Endothelial cell of umbilical vein (primary cell): ENCODE data around the gene KIF4A. TPM values are rescaled to one million over a fixed set of nuclear protein-coding genes. Genes with fewer than 3 reads are reported as not detected.

Experiments
- BruUV-seq: library from RNA; stranded (reverse); fragments of 400-500 nt; replicated peaks from 2 replicates; lab custom pipeline; 2021; lab: Mats Ljungman, UMichigan
- CTCF ChIA-PET: fragments of 300-600, 350-600 bp; sonication (Branson Sonifier 250); formaldehyde crosslinking; loops from one replicate; lab custom pipeline; 2021; ENCODE audit warnings: antibody characterized with exemption, inconsistent platforms; lab: Charles Lee
- POLR2A ChIA-PET: fragments of 300-600, 350-600 bp; sonication (Branson Sonifier 250); formaldehyde crosslinking; loops from one replicate; lab custom pipeline; 2021; ENCODE audit warnings: antibody characterized with exemption, inconsistent platforms; lab: Charles Lee
- DNase-seq: peaks from one replicate; pipeline ENCODE4 v3.0.0-alpha.2; 2011; ENCODE audit warnings: low read depth, low spot score
- FAIRE-seq: peaks from 2 replicates; lab custom pipeline; 2011; peaks lifted over from hg19 to GRCh38; lab: Jason Lieb, UNC
- H2AFZ ChIP-seq: 2 replicates; pipeline ENCODE4 v1.6.0; 2012; ENCODE audit warnings: low read depth, low read length, control low read depth, inconsistent platforms
- H3K27ac ChIP-seq: 2 replicates; pipeline ENCODE4 v1.5.1; 2011; ENCODE audit warnings: low read depth, mild to moderate bottlenecking, control low read depth, low read length, moderate library complexity; ENCODE audit not compliant: insufficient read depth
- H3K27me3 ChIP-seq, 2 experiments: 2 replicates each; pipeline versions ENCODE4 v1.6.0 to v1.6.1; 2011; ENCODE audit warnings: low read length in 2 of 2, mixed read lengths in 1 of 2; ENCODE audit not compliant: control insufficient read depth in 2 of 2, insufficient read depth in 2 of 2
- H3K36me3 ChIP-seq, 2 experiments: 2 replicates in 1 of 2; 3 replicates in 1 of 2; pipeline ENCODE4 v1.5.1; 2011; ENCODE audit warnings: low read length in 2 of 2, mild to moderate bottlenecking in 1 of 2, moderate library complexity in 1 of 2; ENCODE audit not compliant: control insufficient read depth in 2 of 2, insufficient read depth in 2 of 2; ENCODE audit errors: extremely low read depth in 1 of 2
- H3K4me1 ChIP-seq: 3 replicates; pipeline ENCODE4 v1.5.1; 2011; ENCODE audit warnings: mild to moderate bottlenecking, low read length; ENCODE audit not compliant: control insufficient read depth, insufficient read depth; ENCODE audit errors: extremely low read depth
- H3K4me2 ChIP-seq: 2 replicates; pipeline ENCODE4 v1.6.1; 2011; ENCODE audit warnings: low read length, control low read depth, mixed read lengths; ENCODE audit not compliant: insufficient read depth
- H3K4me3 ChIP-seq, 3 experiments: fragments of 200-600 bp in 1 of 3; sonication (generic), shearing (Covaris generic) in 1 of 3; replicated peaks in 1 of 3; 2 replicates each; pipeline ENCODE4 v1.5.1; 2011 to 2016; ENCODE audit warnings: control low read depth in 3 of 3, low read length in 3 of 3, mild to moderate bottlenecking in 2 of 3, inconsistent platforms in 1 of 3, low read depth in 1 of 3, moderate library complexity in 1 of 3; ENCODE audit not compliant: insufficient read depth in 1 of 3
- H3K79me2 ChIP-seq: 2 replicates; pipeline ENCODE4 v1.6.0; 2012; ENCODE audit warnings: low read length, inconsistent platforms; ENCODE audit not compliant: control insufficient read depth, insufficient read depth
- H3K9ac ChIP-seq: replicated peaks from 2 replicates; pipeline ENCODE3; 2011; ENCODE audit warnings: low read length, control low read depth; ENCODE audit not compliant: insufficient read depth; ENCODE audit errors: extremely low read depth
- H3K9me1 ChIP-seq: replicated peaks from 3 replicates; pipeline ENCODE4 v1.6.0; 2011; ENCODE audit warnings: mild to moderate bottlenecking, low read length; ENCODE audit not compliant: control insufficient read depth, insufficient read depth; ENCODE audit errors: extremely low read depth
- H3K9me3 ChIP-seq: replicated peaks from 2 replicates; pipeline ENCODE4 v1.5.1; 2012; ENCODE audit warnings: low read length, inconsistent platforms; ENCODE audit not compliant: control insufficient read depth, insufficient read depth
- H4K20me1 ChIP-seq: replicated peaks from 2 replicates; pipeline ENCODE3; 2011; ENCODE audit warnings: mild to moderate bottlenecking, low read length; ENCODE audit not compliant: control insufficient read depth, insufficient read depth; ENCODE audit errors: extremely low read depth
- EZH2 ChIP-seq: IDR thresholded peaks from 2 replicates; pipeline ENCODE4 v1.6.1; 2012; ENCODE audit warnings: borderline replicate concordance, low read depth, mild to moderate bottlenecking, moderate library complexity, low read length, inconsistent platforms; ENCODE audit not compliant: severe bottlenecking
- FOS ChIP-seq: IDR thresholded peaks from 2 replicates; pipeline ENCODE4 v1.6.1; 2011; ENCODE audit warnings: mild to moderate bottlenecking, low read length, moderate library complexity, borderline replicate concordance; ENCODE audit not compliant: insufficient read depth
- GATA2 ChIP-seq: IDR thresholded peaks from 2 replicates; pipeline ENCODE4 v1.7.0; 2011; ENCODE audit warnings: low read depth, mild to moderate bottlenecking, moderate library complexity, mixed read lengths, low read length; ENCODE audit not compliant: insufficient read length, insufficient read depth
- JUN ChIP-seq: IDR thresholded peaks from 2 replicates; pipeline ENCODE4 v1.6.1; 2011; ENCODE audit warnings: borderline replicate concordance, low read depth; ENCODE audit not compliant: insufficient read length, insufficient read depth
- POLR2A ChIP-seq: IDR thresholded peaks from 2 replicates; pipeline ENCODE4 v1.6.1; 2012; ENCODE audit warnings: low read depth, mild to moderate bottlenecking, control low read depth, low read length
- POLR2AphosphoS5 ChIP-seq: IDR thresholded peaks from 2 replicates; pipeline ENCODE4 v1.6.1; 2012; ENCODE audit warnings: low read depth, mild to moderate bottlenecking, control low read depth, low read length, moderate library complexity; ENCODE audit not compliant: insufficient read depth
- dilution Hi-C: fragments of 300-500 bp; cut with MboI; formaldehyde crosslinking; loops from one replicate; pipeline ENCODE4 v1.15.0; 2019; ENCODE audit warnings: low sequenced_read_pairs; ENCODE audit not compliant: extremely low pct_ligation_motif_present
- intact Hi-C: fragments of 100-400 bp; cut with micrococcal nuclease; formaldehyde crosslinking; loops from one replicate; pipeline ENCODE4 v1.10.0; 2022
- polyA plus RNA-seq, 4 experiments: library from polyadenylated mRNA; depleted of rRNA in 3 of 4; stranded (reverse) in 3 of 4; unstranded in 1 of 4; fragments of >200 nt; gene quantifications; 2 replicates each; pipeline versions ENCODE4 v1.2.1 to v1.2.3, GENCODE V29; 2011 to 2012; ENCODE audit warnings: missing spikeins in 1 of 4
- total RNA-seq: library from RNA; stranded (reverse); gene quantifications from 2 replicates; pipeline ENCODE4 v1.2.3, GENCODE V29; 2021
- TF ChIP-seq, protein P1 (sequence below): IDR thresholded peaks from 2 replicates; pipeline ENCODE4 v1.6.1; 2011; ENCODE audit not compliant: insufficient read depth, insufficient read length
- TF ChIP-seq, protein P2 (sequence below), 2 donors: IDR thresholded peaks; 1 replicate in 1 of 2; 2 replicates in 1 of 2; pipeline ENCODE4 v1.5.1; 2011; ENCODE audit warnings: low read length in 2 of 2, mild to moderate bottlenecking in 2 of 2, moderate library complexity in 2 of 2, control low read depth in 1 of 2, inconsistent platforms in 1 of 2, low read depth in 1 of 2; ENCODE audit not compliant: insufficient read depth in 1 of 2; ENCODE audit errors: extremely low read depth in 1 of 2

Gene KIF4A
- total and polyA plus RNA-seq, 2 donors (not counting 3 experiments of a cell fraction or from before 2014, with no cell fraction given): 9.6 to 41.3 TPM

DNA sequence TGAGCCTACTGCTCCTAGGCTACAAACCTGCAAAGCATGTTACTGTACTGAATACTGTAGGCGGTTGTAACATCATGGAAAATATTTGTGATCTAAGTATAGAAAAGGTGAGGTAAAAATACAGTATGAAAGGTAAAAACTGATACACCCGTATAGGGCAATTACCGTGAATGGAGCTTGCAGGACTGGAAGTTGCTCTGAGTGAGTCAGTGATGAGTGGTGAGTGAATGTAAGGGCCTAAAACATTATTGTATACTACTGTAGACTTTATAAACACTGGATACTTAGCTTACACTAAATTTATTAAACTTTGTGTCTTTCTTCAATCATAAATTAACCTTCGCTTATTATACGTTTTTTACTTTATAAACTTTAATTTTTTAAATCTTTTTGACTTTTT lies 3.7 kb downstream of the KIF4A start:
- no peak overlapping the region for H2AFZ ChIP-seq
- no peaks in the 10 kb centered on the region for H3K27me3 ChIP-seq
- H3K9me1 ChIP-seq: no peaks in the 10 kb centered on the region
- H3K4me1 ChIP-seq: peaks cover 18% of the 10 kb centered on the region
- CTCF ChIA-PET: interaction anchor here (1.6 kb wide), 1 partner anchor 160 kb away, joined by 5 read pairs; the partner anchor contains the start of gene IGBP1
- no peaks in the 10 kb centered on the region for H4K20me1 ChIP-seq
- no peak overlapping the region for H3K4me3 ChIP-seq
- no TSS peak for BruUV-seq
- H3K9me3 ChIP-seq: no peaks in the 10 kb centered on the region
- no peaks in the 10 kb centered on the region for H3K36me3 ChIP-seq
- no peak overlapping the region for H3K27ac ChIP-seq
- H3K79me2 ChIP-seq: peaks cover 63% of the 10 kb centered on the region
- H3K4me2 ChIP-seq: no peak overlapping the region
- TF ChIP-seq POLR2AphosphoS5 (no peak), GATA2 (no peak), JUN (no peak), EZH2 (no peak), FOS (no peak)
- TF ChIP-seq, protein P1, sequence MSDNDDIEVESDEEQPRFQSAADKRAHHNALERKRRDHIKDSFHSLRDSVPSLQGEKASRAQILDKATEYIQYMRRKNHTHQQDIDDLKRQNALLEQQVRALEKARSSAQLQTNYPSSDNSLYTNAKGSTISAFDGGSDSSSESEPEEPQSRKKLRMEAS: no peak
- no peak for FAIRE-seq
- dilution Hi-C loops (no loop called here), intact Hi-C loops (loop anchor here (10.0 kb wide), 1 partner anchor 101 kb away; no protein-coding TSS in a partner anchor)
- POLR2A ChIA-PET: no interaction called here
- no peak for DNase-seq
- H3K9ac ChIP-seq: no peak overlapping the region

DNA sequence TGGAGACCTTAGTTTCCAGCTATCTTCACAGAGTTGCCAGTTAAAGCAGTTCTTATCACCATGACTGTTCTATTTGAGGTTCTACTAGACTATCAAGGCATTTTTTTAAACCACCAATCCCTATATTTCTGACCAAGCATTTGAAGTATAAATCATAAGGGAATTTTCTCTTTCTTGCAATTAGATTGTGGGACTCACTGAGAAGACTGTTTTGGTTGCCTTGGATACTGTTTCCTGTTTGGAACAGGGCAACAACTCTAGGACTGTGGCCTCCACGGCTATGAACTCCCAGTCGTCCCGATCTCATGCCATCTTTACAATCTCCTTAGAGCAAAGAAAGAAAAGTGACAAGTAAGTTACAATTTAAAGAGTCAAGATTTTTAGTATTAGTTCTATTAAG lies 11.8 kb downstream of the KIF4A start:
- dilution Hi-C loops: no loop called here
- H3K4me3 ChIP-seq: no peak overlapping the region
- H3K4me2 ChIP-seq: peak overlapping the region; percentile 11
- CTCF ChIA-PET: no interaction called here
- no peaks in the 10 kb centered on the region for H3K9me3 ChIP-seq
- no TSS peak for BruUV-seq
- peak overlapping the region; percentile 42 for H3K9ac ChIP-seq
- no peak for FAIRE-seq
- POLR2A ChIA-PET: no interaction called here
- peaks cover 33% of the 10 kb centered on the region for H3K79me2 ChIP-seq
- peaks cover 6% of the 10 kb centered on the region for H3K4me1 ChIP-seq
- TF ChIP-seq, protein P2, sequence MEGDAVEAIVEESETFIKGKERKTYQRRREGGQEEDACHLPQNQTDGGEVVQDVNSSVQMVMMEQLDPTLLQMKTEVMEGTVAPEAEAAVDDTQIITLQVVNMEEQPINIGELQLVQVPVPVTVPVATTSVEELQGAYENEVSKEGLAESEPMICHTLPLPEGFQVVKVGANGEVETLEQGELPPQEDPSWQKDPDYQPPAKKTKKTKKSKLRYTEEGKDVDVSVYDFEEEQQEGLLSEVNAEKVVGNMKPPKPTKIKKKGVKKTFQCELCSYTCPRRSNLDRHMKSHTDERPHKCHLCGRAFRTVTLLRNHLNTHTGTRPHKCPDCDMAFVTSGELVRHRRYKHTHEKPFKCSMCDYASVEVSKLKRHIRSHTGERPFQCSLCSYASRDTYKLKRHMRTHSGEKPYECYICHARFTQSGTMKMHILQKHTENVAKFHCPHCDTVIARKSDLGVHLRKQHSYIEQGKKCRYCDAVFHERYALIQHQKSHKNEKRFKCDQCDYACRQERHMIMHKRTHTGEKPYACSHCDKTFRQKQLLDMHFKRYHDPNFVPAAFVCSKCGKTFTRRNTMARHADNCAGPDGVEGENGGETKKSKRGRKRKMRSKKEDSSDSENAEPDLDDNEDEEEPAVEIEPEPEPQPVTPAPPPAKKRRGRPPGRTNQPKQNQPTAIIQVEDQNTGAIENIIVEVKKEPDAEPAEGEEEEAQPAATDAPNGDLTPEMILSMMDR (IDR thresholded peaks at IDR 0.05; ENCODE audit: extremely low read depth in 1 of 2, insufficient read depth in 1 of 2, low read depth in 1 of 2, low read length in 2 of 2): no peak
- no peak for TF ChIP-seq POLR2A
- H2AFZ ChIP-seq: no peak overlapping the region
- no peaks in the 10 kb centered on the region for H3K27me3 ChIP-seq
- H4K20me1 ChIP-seq: no peaks in the 10 kb centered on the region
- peak overlapping the region; percentile 78 for H3K27ac ChIP-seq
- H3K36me3 ChIP-seq: no peaks in the 10 kb centered on the region
- intact Hi-C loops: no loop called here
- H3K9me1 ChIP-seq: no peaks in the 10 kb centered on the region
- peak; percentile 75 for DNase-seq
